Stimulated activated CD4-positive, alpha-beta T cell treated with anti-CD3 and anti-CD28 coated beads, Interleukin-12 subunit alpha, Interleukin-12 subunit beta, amount 100 ng/mL, for 48 hours (primary cell): ENCODE data around the gene LMO7.
A peak's percentile ranks its signal among the peaks of the same experiment; 100 is the strongest.
"Not testable (repeated sequence)": the region's sequence is repeated elsewhere in the genome, so short reads cannot be mapped to it uniquely, and the experiment has no call there.

Source experiments
- DNase-seq, 3 donors: peaks; one replicate each; pipeline ENCODE4 v3.0.0-alpha.2; 2020; ENCODE audit warnings: low read depth in 2 of 3, low spot score in 1 of 3

Gene LMO7

DNA sequence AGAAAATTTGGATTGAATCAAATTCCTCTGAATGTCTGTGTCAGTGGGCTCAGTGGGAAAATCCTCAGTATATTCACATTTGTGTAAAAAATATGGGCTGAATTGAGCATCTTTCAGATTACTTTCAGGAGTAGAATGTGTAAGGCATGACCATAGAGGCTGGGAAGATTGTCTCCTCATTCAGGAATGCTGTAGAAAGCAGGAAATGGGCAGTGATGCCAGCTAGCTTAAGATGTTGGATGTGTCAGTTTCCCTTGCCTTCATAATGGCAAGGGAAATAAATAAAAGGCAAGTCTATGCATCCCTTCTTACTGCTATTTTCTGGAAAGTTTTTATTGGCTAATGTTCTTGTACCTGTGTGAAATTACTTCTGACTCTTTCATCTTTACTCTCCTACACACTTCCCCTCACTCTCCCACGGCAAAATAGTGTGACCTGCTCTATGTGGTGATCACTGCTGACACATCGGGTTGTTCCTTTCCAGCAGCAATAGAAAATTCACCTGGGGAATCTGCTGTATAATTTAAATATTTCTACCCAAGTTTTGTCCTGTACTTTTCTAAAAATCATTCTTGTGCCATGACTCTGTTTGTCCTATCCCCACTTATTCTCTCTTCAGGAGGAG is 103.2 kb downstream of the LMO7 start:
- no peak for DNase-seq

DNA sequence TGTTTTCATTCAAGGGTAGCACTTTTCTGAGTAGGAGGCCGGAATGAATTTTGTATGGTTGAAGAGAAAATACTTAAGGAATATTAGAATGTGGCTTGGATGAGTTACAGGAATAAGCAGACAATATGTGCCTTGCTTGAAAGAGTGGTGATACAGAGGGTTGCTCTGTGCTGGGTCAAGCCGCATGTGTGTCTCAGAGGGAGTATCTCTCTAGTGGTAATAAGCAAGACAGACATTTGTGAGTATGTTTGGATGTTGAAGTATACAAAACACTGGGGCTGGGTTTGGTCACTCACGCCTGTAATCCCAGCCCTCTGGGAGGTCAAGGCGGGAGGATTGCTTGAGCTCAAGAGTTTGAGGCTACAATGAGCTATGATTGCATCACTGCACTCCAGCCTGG is 103.9 kb downstream of the LMO7 start:
- DNase-seq: no peak

DNA sequence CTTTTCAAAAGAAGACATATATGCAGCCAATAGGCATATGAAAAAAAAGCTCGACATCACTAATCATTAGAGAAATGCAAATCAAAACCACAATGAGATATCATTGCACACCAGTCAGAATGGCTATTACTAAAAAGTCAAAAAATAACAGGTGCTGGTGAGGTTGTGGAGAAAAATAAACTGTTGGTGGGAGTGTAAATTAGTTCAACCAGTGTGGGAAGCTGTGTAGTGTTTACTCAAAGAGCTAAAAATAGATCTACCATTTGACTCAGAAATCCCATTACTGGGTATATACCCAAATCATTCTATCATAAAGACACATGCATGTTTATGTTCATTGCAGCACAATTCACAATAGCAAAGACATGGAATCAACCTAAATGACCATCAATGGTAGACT is 106.9 kb downstream of the LMO7 start:
- DNase-seq: not testable (repeated sequence)

DNA sequence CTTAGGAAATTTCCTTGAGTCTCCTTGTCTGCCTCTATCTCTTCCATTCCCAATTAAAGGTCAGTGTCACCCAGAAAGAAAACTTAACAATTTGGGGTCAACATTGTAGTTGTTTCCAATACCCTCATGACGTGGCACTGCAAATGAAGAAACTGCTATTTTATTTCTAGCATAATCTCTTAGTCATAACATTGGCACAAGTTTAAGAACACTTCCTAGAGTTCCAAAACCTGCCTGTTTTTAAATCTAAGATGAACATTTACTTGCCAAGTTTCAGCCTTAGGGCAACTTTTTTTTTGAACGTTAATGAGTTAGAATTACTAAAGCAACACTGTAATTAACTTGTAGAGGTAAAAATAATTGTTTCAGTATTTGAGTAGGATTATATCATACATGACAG is 108.0 kb downstream of the LMO7 start:
- no peak for DNase-seq

DNA sequence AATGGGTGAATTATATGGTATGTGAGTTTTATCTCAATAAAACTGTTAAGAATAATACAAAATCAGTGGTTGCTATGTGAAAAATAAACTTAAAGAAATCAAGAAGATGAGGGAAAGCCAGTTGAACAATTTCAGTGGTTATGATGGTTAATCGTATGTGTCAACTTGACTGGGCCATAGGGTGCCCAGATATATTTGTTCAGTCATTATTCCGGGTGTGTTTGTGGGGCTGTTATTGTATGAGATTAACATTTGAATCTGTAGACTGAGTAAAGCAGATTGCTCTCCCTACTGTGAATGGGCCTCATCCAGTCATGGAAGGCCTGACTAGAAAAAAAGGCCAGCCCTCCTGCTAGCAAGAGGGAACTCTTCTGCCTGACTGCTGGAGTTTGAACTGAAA is 109.3 kb downstream of the LMO7 start:
- DNase-seq: no peak

DNA sequence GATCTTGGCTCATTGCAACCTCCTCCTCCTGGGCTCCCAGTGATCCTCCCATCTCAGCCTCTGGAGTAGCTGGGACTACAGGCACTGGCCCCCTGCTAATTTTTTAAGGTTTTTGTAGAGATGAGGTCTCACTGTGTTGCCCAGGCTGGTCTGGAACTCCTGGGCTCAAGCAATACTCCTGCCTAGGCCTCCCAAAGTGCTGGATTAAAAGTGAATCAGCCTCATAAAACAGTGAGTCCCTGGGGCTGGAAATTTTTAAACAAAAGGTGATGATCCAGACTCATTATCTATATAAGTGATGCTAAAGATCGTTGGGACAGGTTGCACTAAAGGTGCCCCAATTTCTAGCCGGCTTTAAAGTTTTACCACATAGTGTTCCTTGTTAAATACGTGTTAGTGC is 112.7 kb downstream of the LMO7 start:
- no peak for DNase-seq

DNA sequence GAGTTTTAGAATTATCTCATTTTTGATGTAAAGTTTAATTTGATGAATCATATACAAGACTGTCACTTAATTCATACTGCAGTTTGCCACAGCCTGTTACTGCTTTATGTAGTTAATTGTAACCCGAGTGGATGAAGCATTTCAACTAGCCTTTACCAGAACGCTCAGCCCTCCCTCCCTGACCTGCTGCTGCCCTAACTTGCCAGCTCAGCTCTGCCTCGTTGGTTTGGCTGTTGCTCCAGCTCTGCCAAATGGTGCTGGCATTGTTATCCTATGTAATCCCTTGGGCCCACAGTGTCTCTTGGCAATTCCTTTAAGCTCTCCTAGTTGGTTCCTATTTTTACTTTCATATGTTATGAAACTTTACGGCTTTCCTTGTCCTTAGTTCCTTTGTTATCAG is 113.3 kb downstream of the LMO7 start:
- DNase-seq: no peak

DNA sequence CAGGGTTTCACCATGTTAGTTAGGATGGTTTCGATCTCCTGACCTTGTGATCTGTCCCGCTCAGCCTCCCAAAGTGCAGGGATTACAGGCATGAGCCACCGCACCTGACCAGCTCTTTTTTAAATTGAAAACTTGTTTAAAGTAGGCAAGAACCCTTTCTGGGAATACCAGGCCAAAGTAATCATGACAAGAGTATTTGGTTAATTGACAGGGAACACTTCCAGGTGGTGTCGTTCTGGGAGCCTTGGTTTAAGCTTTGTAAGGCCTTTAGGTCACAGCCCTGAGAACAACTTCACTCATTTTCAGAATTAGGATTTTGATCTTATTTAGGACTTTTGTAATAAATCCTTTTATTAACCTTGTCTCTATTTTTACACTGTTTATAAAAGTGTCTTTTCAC is 115.2 kb downstream of the LMO7 start:
- no peak for DNase-seq

DNA sequence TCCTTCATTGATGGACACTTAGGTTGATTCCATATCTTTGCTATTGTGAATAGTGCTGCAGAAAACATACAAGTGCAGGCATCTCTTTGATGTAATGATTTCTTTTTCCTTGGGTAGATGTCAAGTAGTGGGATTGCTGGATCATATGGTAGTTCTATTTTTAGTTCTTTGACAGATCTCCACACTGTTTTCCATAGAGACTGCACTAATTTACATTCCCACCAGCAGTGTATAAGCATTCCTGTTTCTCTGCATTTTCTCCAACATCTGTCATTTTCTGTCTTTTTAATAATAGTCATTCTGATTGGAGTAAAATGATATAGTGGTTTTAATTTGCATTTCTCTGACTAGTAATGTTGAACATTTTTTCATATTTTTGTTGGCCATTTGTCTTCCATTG is 116.7 kb downstream of the LMO7 start:
- no peak for DNase-seq

DNA sequence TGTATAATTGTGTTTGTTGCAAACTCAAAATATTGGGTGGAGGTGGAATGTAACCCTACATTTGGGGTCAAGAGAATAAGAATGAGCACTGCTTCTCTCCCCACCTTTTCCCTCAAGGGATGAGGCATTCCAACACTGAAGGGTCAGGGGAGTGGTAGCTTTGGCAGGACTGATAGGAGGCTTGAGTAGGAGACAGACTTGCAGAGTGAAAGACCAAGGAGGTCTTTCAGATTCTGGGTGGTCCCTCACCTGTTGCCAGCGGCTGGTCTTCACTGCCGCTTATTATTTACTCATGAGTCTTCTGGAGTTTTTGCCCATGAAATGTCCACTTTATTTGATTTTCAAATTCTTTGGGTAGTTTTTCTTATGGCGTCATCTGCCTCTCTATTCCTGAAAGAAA is 118.8 kb downstream of the LMO7 start:
- DNase-seq: no peak

DNA sequence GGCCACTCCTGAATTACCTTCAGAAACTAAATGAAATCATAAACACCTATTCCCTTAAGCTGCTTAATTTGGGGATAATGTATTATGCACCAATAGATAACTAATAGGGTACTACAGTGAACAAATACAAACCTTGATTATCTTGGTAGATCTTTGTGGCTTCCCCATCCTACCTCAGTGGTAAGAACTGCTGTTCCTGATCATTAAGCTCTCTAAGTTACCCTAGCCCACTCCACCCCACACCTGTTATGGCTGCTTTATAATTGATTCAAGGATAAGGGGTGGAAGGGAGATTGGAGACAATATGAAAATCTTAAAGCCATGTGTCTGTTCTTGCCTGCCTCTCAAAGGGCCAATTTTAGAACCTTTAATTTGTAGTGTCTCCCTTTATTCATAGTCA is 121.2 kb downstream of the LMO7 start:
- DNase-seq: no peak

DNA sequence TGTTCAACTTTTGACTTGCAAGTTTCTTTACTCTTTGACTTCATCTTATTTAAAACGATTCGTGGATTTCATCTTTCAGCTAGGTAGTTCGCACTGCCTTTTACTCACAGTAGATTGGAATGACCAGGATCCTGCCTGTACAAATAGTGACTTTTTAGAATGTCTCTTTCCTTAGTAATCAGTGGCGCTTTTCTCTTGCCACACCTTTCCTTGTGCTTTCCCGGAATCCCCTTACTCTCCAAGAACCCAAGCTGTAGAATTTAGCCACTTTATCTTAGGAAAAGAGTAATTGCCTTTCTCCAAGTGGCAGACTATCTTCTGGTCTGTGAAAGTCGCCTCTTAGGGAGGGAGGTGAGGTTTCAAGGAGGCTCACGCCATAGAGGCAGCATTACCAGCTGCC is 123.4 kb downstream of the LMO7 start:
- DNase-seq: no peak

DNA sequence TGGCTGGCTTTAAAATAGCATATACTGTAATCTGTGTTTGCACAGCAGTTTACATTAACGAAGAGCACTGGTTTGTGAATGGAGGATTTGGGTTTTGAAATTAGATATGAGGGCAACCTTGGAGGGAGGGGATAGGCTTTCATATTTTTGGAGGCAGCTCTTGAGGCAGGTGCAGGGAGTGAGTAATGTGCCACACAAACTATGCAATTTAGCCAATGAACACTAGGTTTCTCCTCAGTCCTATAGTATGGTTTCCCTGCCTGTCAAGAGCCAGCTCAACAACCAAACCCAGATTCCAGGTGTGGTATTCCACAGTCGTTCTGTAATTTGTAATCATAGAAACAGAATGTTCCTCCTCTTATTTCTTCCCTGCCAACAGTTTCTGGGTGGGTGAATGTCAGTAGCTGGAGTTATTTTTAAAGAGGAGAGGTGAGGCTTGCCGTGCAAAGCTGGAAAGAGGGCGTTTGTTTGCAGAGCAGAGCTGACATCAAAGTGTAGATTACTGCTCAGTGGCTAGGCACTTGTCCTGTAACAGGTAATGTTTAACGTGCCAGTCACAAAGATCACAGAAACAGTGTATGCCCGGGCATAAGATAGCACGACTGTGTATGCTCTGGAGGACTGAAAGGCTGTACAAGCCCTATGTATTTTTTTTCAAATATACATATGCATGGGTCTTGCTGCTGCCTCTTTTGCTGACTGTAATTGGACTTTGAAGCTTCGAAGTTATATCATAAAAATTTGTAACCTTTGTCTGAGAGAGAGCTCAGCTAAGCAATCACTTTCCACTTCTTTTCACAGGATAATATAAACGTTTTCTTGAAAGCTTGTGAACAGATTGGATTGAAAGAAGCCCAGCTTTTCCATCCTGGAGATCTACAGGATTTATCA is 124.2 kb downstream of the LMO7 start:
- no peak for DNase-seq

DNA sequence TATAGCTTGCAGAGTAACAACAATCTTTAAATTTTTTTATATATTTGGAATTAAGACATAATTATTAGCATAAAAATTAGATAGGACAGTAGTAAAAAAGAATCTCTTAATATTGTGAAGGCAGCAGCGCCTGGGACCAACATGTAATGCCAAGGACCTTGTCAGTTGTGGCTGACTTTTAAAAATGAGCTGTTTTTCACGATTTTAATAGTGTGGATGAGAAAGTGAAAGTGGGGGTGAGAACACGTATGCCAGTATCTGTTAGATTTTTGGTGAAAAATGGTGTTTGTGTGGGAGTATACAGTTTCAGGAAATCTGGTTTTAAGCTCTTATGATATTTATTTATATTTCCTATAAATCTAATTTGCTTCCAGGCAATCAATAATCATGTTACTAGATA is 125.2 kb downstream of the LMO7 start:
- DNase-seq: peak in 1 of 3 donors; percentile 30

DNA sequence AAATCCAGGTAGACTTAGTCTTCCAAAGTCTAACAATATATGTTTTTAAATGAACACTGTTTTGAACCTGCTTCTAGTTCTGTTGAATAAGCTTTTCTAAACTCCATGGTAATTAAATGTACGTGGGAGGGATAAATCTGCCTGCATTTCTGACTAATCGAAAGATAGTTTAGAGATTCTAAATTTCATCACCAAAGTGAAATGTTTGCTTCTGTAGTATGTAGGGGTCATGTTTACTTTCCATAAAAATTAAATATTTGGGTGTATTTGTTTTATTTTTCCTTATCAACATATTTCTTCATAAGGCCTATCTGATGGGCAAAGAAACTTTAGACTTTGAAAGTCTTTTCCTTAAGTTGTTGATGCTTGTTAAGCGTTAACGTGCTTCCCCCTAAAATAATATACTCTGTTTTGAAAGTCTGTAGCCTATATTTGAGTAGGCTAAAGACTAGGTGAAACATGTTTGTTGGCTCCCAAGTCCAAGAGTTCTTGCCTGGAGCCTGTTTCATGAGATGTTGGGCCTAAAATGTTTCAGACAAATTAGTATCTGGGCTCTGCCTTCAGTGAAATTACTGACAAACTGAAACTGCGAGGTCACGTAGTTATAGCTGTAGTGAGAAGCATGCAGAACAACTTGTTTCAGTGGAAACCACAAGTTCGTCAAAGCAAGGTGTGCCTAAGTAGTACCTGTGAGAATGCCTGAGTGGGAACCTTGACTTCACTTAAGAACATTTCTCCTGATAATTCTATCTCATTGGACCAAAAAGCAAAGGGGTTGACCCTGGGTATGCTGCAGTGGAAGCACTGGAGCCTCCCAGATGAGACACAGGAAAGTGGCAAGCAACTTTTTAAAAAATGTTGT is 126.2 kb downstream of the LMO7 start:
- peak in 2 of 3 donors; percentile 7 to 27 for DNase-seq

DNA sequence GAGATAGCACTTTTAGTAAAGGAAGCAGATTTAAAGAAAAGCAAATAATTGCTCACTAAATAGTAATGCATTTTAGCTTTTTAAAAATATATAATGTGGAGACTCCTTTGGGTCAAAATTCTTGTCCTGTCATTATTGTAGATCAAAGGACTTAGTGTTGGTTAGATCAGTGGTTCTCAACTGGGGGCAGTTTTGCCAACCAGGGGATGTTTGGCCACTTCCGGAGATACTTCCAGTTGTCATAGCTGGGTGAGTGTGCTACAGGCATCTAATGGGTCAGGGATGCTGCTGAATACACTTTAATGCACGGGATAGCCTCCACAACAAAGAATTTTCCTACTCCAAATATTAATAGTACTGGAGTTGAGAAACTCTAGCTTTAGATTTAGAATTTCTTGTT is 126.8 kb downstream of the LMO7 start:
- DNase-seq: no peak

DNA sequence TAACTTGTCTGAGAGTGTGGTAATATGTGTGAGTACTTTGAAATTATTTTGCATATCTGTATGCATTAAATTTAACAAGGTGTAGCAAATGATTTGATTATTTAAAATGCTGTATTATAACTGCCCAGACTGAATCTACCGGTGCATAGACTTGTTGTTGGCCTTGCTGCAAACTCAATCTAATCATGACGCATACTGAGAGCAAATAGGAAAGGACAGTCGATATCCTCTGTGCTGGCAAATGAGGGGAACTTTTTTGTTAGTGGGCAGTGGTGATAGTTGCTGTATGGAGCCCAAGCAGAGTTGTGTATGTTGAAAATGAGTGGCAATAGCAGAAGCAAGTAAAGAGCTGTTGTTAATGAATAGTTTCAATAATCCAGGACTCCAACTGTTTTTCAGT is 127.4 kb downstream of the LMO7 start:
- no peak for DNase-seq

DNA sequence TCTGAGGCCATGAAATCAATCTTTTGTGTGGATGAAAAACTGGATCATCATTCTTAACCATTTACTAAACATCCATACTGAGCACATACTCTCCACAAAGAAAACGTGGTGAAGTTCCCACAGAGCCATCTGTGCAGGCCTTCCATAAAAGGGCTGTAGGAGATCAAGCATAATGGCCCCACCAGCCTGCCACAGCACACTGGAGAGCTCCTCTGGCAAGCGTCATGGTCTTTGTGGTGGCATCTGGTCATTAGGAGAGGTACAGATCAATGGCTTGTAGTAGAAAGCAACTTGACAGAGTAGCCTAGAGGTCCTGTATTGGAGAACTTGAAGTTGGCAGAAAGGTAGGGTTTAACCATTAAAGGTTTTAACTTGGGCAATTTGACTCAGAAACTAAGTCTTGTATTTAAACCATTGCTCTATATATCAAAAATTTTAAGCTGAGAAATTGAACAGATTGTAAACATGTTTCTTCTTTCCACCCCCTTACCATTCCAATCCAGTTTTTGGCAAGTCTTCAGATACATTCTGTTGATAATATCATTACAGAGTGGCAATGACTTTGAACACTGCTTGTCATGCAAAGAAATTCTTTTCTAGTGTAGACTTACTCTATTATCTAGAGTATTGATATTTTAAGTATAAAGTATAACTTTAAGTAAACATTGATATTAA is 128.3 kb downstream of the LMO7 start:
- DNase-seq: no peak

DNA sequence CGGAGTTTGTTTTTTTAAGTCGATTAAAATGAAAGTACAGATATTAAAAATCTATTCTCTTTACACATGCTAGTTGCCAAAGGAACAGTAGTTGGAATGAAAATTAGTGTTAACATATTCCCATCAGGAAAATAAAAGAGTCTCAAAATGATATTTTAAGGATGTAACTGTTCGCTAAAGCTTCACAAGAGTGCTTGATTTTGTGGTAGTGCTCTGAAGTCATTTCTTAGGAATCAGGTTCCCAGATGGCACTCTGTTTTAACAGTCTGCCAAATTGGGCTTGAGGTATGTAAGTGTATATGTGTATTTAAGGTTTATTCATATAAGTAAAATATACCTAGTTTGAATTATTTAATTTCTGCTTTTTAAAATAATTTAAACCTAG is 128.8 kb downstream of the LMO7 start:
- DNase-seq: no peak

DNA sequence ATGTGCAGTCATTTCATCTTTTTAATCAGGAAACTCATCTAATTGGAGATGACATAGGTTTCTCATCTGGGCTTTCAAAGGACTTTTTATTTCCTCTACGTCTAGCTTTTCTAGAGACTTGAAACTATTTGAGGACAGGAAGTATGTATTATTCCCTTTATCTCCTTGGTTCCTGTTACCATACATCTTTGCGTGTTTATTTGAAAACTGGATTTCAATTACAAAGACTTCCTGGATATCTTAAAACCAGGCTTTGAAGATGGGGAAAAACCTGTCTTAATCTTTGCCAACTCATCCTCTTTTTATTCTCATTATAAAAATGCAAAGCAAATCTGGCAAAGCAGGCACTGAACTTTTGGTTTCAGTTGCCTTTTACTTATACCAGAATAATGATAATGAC is 130.5 kb downstream of the LMO7 start:
- no peak for DNase-seq

DNA sequence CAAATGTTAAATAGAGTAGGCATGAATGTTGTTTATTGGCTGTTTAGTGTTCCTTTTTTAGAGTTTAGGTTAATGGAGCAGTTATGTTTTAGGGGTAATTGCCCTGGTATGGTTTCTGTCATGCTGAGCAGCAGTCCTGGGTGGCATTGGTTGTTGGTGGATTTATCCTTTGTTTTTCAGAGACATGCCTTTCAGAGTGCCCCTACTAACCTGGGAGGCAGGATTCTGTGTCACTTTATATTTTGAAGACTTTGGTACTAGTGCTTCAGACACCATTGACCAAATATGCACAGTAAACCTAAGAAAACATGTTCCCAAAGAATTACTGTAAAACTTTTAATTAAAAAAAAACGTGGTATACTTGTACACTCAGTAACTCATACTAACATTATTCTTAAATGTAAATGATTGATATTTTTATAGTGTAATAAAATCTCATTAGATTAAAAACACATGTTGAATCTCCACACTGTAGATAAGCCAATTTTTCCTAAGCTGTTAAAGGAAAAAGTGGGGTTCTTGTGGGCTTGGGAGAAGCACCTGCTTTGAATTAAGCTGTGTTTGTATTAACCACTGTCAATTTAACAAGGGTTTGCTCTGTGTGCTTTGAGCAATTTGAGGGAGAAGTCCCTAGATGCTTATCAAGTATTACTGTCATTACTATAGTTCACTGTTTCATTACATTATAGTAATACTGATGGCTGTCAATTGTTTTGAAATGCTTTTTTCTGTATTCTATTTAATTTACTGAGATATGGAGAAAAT is 133.2 kb downstream of the LMO7 start:
- DNase-seq: no peak
